Measurements from ENCODE around the gene BRD1.

The BRD1 gene

DNA sequence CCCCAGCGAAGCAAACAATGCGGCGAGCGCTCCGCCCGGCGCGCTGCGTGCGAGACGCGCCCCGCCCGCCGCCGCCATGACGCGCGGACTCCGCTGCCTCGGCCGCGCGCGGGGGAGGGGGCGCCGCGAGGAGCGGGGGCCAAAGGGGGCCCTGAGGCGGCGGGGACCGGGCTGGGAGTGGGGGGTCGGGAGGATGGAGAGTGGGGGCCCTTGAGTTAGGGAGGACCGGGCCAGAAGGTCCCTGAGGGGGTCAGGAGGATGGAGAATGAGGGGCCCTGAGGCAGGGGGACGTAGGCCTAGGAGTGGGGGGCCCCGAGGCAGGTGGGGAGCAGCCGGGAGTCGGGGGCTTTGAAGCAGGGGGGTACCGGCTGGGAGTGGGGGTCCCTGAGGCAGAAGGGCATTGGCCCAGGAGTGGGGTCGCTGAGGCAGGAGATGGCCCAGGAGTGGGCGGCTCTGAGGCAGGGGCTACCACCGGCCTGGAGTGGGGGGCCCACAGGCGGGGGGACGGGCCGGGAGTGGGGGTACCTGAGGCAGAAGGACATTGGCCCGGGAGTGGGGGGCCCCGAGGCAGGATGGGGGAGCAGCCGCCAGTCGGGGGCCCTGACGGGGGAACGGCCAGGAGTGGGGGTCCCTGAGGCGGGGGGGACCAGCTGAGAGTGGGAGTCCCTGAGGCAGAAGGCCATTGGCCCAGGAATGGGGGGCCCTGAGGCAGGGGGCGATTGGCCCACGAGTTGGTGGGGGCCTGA lies at the start of gene BRD1:
Gene BRD1 (minus strand): TSS at position 21 of the 746 bp plus-strand sequence. CDS start 3,556 bp downstream, outside the sequence.
- Histone ChIP-seq H3K4me3 (peak within 1 kb of the TSS; percentile 48 to 86 (median 61)), H3K27ac (peak within 1 kb of the TSS; percentile 81 to 98 (median 93))

DNA sequence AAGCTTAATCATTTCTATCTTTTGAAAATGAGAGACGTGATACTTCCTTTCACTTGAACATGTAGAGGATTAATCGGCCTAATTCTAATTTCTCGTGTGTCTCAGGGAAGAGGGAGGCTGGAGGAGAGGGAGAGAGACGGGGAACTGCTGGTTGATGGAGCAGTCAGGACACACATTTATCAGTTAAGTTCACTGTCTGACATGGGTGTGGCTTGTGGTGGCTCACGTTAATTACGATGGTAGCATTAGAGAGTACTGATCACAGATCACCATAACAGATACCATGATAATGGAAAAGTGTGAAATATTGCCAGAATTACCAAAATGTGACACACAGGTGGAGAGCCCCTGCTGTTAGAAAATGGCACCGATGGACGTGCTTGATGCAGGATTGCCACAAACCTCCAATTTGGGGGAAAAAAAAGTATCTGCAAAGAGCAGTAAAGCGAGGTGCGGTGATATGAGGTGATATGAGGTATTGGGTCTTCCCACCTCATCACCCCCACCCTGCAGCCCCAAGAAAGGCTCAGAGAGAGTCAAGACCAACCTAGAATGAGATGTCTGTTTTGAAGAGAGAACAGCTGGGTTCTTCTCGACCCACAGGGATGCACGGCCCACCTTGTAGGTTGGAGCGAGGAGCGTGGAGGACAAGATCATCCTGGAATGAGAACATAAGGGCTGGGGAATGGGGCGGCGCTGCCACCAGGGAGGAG lies 45.7 kb upstream of the BRD1 start:
- no peak overlapping the region for H3K27ac ChIP-seq
- no peak overlapping the region for H3K4me3 ChIP-seq

DNA sequence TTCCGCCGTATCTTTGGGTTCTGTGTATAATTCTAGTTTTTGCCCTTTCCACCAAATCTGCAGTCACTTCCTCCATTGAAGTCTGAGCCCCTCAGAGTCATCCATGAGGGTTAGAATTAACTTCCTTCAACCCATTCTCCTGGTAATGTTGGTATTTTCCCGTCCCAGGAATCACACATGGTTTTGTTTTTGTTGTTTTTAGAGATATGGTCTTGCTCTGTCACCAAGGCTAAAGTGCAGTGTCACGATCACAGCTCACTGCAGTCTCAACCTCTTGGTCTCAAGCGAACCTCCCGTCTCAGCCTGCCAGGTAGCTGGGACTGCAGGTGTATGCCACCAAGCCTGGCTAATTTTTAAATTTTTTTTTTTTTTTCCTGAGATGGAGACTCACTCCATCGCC lies 44.7 kb upstream of the BRD1 start:
- H3K4me3 ChIP-seq, result no peak overlapping the region
- H3K27ac ChIP-seq, result no peak overlapping the region

DNA sequence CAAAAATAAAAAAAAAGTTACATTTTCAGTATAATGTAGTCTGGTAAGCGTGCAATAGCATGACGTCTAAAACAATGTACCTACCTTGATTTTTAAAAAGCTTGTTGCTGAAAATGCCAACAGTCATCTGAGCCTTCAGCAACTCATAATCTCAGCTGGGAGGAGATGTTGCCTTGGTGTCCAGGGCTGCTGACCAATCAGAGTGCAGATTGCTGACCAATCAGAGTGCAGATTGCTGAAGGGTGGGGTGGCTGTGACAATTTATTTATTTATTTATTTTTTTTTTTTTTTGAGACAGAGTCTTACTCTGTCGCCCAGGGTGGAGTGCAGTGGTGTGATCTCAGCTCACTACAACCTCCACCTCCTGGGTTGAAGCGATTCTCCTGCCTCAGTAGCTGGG lies 43.8 kb upstream of the BRD1 start:
- H3K27ac ChIP-seq, result no peak overlapping the region
- no peak overlapping the region for H3K4me3 ChIP-seq

- Histone ChIP-seq H3K4me3 (no peak overlapping the region), H3K27ac (peak overlapping the region in 1 of 21 experiments; percentile 17)
These were observed 42.4 kb upstream of the BRD1 start for GRCh38 chr22:49869845-49870712.

DNA sequence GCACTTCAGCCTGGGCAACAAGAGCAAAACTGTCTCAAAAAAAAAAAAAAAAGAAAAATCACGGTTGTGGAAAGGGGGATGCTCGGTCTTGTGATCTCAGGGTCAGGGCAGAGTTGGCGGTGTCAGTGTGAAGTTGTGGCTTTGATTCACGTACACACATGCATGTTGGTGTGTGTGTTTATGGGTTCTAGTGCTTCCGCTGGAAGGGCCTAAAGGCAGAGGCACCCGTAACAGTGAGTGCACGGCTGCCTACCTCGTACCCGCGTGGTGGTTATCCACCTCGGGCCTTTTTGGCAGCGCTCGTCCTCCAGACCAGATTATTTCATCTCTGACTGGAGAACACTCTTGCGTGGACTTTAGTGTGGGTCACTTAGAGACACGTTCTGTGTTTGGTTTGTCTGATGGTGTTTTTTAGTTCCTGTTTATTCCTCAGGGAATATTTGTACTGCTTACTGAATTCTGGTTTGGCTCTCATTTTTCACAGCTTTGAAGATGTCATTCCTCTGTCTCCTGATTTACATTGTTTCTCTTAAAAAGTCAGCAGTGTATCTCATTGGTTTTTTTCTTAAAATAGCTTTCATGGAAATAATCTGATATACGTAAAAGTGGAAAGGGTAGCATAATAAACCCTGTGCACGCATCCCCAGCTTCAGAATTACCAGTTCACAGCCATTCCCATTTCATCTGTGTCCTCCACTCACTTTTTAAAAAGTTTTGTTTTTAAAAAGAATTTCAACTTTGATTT lies 41.6 kb upstream of the BRD1 start:
- Histone ChIP-seq H3K27ac (no peak overlapping the region), H3K4me3 (no peak overlapping the region)

GRCh38 chr22:49867303-49868265 lies 39.9 kb upstream of the BRD1 start:
- peak overlapping the region in 3 of 21 experiments; percentile 7 to 59 (median 32) for H3K27ac ChIP-seq
- H3K4me3 ChIP-seq, result no peak overlapping the region

DNA sequence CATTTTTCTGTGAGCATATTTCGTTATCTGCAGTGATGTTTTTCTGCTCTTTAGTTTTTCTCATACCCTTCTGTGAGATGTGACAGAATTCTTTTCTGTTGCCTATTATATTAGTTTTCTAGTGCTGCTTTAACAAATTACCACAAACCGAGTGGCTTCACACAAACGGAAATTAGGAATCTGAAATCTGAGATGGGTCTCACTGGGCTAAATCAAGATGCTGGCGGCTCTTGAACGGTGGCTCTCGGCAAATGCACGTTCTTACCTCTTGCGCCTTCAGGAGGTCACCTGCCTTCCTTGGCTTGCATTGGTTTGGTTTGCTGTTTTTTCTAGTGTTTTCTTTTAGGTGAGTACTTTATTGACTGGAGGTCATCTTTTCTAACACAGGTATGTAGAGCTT lies 39.0 kb upstream of the BRD1 start:
- H3K27ac ChIP-seq, result no peak overlapping the region
- no peak overlapping the region for H3K4me3 ChIP-seq

DNA sequence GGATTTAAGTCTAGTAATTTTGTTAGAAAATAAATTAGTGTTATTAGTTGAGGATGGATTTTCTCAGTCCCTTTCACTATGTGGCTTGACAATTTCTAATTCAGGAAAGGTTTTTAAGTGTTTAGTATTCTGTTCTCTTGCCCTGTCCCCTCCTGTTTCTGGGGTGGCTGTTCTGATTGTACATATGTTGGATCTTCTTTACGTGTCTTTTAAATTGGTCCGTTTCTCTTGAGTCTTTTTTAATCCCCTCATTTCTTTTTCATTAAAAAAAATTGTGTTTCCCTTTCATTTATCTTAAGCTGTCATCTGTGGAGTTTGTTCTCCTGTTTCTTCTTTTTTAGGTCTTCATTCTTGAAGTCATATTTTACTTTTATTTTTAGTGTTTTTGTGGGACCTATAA lies 38.5 kb upstream of the BRD1 start:
- Histone ChIP-seq H3K4me3 (no peak overlapping the region), H3K27ac (no peak overlapping the region)

- no peak overlapping the region for H3K27ac ChIP-seq
- no peak overlapping the region for H3K4me3 ChIP-seq
These were observed 37.5 kb upstream of the BRD1 start for GRCh38 chr22:49865156-49865555.

GRCh38 chr22:49863931-49864330 lies 36.3 kb upstream of the BRD1 start:
- Histone ChIP-seq H3K4me3 (no peak overlapping the region), H3K27ac (no peak overlapping the region)

DNA sequence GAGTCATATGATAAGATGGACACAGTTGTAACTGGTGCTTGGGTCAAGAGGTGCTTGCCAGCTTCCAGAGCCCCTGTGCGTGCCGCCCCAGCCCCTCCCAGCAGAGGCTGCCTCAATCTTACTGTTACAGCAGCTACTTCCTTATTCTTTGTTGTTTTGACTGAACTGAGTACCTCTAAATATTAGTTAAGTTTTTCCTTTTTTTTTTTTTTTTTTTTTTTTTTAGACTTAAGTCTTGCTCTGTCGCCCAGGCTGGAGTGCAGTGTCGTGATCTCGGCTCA lies 34.8 kb upstream of the BRD1 start:
- Histone ChIP-seq H3K4me3 (no peak overlapping the region), H3K27ac (no peak overlapping the region)

DNA sequence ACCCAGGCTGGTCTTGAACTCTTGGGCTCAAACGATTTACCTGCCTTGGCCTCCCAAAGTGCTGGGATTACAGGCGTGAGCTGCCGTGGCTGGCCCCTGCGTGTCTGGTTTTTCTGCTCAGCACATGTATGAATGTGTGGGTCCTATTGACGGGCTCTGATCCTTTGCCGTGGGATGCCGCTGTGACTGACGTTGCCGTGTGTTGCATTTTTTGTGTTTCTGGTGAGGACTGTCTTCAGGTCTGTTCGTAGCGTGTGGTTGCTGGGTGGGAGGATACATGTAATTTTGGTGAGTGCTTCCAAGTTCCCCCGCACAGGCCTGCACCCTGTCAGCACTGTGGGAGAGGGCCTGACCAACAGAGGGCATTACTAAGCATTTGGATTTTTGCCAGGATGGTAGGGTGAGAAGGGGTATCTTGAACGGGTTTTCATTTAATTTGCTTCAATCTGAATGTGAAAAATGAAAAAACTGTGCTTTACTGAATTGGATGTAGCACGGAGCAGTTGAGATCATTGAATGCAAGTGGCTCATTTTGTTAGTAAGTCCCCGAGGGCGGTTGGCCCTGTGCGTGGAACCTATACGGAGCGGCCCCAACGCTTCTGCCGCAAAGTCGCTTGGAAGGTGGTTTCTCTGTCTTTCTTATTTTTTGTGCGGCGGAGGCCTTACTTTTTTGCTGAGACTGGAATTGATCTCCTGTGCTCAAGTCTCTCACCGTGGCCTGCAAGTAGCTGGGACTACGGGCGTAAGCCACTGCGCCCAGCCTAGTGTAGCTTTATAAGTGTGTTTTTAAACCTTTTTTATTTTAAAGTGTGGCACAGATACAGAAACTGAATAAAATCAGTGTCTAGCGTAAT lies 34.2 kb upstream of the BRD1 start:
- Histone ChIP-seq H3K4me3 (no peak overlapping the region), H3K27ac (no peak overlapping the region)

DNA sequence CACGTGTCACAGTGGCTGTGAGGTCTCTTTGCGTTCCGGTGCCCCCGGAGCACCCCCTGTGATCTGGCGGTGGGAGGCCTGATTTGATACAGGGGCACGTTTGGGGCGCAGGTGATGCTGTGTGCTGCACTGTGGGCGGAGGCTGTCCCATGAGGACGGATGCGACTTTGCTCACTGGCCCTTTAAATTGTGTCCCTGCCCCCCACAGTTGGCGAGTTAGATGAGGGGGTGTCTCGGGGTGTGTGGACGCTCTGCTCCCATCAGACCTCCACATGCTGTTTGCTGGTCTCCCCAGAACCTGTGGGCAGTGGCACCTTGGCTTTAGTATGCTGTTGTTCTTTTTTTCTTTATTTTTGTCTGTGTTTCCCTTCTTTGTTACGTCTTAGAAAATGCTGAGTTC lies 31.2 kb upstream of the BRD1 start:
- no peak overlapping the region for H3K27ac ChIP-seq

DNA sequence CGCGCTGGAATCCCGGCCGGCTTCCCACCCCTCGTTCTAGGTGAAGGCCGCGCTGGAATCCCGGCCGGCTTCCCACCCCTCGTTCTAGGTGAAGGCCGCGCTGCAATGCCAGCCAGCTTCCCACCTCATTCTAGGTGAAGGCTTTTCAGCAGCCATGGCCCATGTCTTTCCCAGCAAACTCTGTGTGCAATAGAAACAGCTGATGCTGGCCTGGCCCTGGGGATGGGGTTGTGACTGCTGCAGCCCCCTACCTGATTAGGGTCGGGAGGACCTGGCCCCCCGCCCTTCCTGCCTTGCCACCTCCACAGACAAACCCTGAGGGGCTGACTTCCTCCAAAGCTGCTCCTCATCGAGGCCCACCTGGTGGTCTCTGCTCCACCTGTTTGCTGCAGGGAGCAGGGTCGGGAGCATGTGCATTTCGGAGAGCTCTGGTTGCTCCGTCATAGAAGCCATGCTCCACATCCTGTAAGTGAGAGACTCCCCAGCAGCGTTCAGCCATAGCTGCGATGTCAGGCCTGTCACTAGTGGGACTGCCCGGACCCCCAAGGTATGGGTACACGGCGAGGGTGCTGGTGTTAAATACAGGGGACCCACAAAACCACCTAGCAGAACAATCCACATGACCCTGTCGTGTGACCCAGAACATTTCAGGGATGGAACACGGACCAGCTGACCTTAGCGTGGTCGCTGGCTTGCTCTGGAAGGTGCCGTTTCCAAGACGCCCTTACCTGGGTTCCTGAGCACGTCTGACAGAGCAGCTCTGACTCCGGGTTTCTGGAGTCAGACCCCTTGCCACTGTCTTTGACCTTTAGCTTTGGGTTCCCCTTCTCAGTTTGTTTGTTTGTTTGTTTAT lies 29.3 kb upstream of the BRD1 start:
- Histone ChIP-seq H3K4me3 (no peak overlapping the region), H3K27ac (no peak overlapping the region)

More for the DNA sequence above, 31.2 kb upstream of the BRD1 start:
- no peak overlapping the region for H3K4me3 ChIP-seq

GRCh38 chr22:49856343-49856742 lies 28.7 kb upstream of the BRD1 start:
- Histone ChIP-seq H3K27ac (peak overlapping the region in 1 of 21 experiments; percentile 44), H3K4me3 (no peak overlapping the region)

Measured in skin epidermis (tissue), 12 donors.